Karpas-422 (cell line): ENCODE data around the gene MUC5AC. TPM values are rescaled to one million over a fixed set of nuclear protein-coding genes. Genes with fewer than 3 reads are reported as not detected.
"Not testable (repeated sequence)": the region's sequence is repeated elsewhere in the genome, so short reads cannot be mapped to it uniquely, and the experiment has no call there.

Experiments used
- DNase-seq: peaks from one replicate; pipeline ENCODE4 v3.0.0-alpha.2; 2015
- H2AFZ ChIP-seq: fragments of 200-600 bp; sonication (generic); 2 replicates; pipeline ENCODE4 v1.6.1; 2014; ENCODE audit warnings: antibody characterized with exemption, low read length, mixed read lengths
- H3K27ac ChIP-seq: fragments of 200-600 bp; sonication (generic); 2 replicates; pipeline ENCODE4 v1.5.1; 2014; ENCODE audit warnings: mild to moderate bottlenecking, low read length, moderate library complexity
- H3K27me3 ChIP-seq: fragments of 200-600 bp; sonication (generic); 2 replicates; pipeline ENCODE4 v1.6.1; 2014; ENCODE audit warnings: low read length, mixed read lengths
- H3K36me3 ChIP-seq: fragments of 200-600 bp; sonication (generic); 2 replicates; pipeline ENCODE4 v1.6.1; 2014; ENCODE audit warnings: low read length, mixed read lengths; ENCODE audit not compliant: insufficient read depth
- H3K4me1 ChIP-seq: fragments of 200-600 bp; sonication (generic); 2 replicates; pipeline ENCODE4 v1.6.1; 2014; ENCODE audit warnings: mild to moderate bottlenecking, low read length, mixed read lengths
- H3K4me2 ChIP-seq: fragments of 200-600 bp; sonication (generic); 2 replicates; pipeline ENCODE4 v1.6.1; 2014; ENCODE audit warnings: low read length, low read depth, mild to moderate bottlenecking; ENCODE audit not compliant: poor library complexity, severe bottlenecking
- H3K4me3 ChIP-seq: fragments of 200-600 bp; sonication (generic); 2 replicates; pipeline ENCODE4 v1.5.1; 2014; ENCODE audit warnings: mild to moderate bottlenecking, antibody characterized with exemption, low read length, mixed read lengths
- H3K79me2 ChIP-seq: fragments of 200-600 bp; sonication (generic); 2 replicates; pipeline ENCODE4 v1.6.1; 2014; ENCODE audit warnings: mild to moderate bottlenecking, low read length, mixed read lengths
- H3K9ac ChIP-seq: fragments of 200-600 bp; sonication (generic); 2 replicates; pipeline ENCODE4 v1.6.0; 2014; ENCODE audit warnings: low read length
- H3K9me2 ChIP-seq: fragments of 200-600 bp; sonication (generic), shearing (Covaris generic); replicated peaks from 2 replicates; pipeline ENCODE4 v1.6.0; 2014; ENCODE audit warnings: mild to moderate bottlenecking, low read length, moderate library complexity; ENCODE audit not compliant: insufficient read depth
- H3K9me3 ChIP-seq: fragments of 300-700, 200-600 bp; sonication (generic); 2 replicates; pipeline ENCODE4 v1.6.1; 2014; ENCODE audit warnings: low read length, mixed read lengths
- H4K20me1 ChIP-seq: fragments of 200-600 bp; sonication (generic); 2 replicates; pipeline ENCODE4 v1.6.1; 2014; ENCODE audit warnings: mild to moderate bottlenecking, antibody characterized with exemption, low read length, low read depth; ENCODE audit not compliant: insufficient read depth
- total RNA-seq: library from RNA; depleted of rRNA; stranded (reverse); fragments of >200 nt; shearing (Covaris generic); gene quantifications from 2 replicates; pipeline ENCODE4 v1.2.3, GENCODE V29; 2014; ENCODE audit warnings: low replicate concordance

The MUC5AC gene
- total RNA-seq, 1 experiment from 2014 or later = not detected

GRCh38 chr11:1150769-1151365, 6.9 kb upstream of the MUC5AC start:
- Histone ChIP-seq H3K27me3 (no peaks in the 10 kb centered on the region), H3K36me3 (no peaks in the 10 kb centered on the region), H3K4me1 (no peaks in the 10 kb centered on the region), H3K4me2 (no peak overlapping the region), H3K9me3 (peaks cover 8% of the 10 kb centered on the region), H3K79me2 (no peaks in the 10 kb centered on the region), H3K9me2 (no peaks in the 10 kb centered on the region), H3K9ac (no peak overlapping the region), H3K27ac (no peak overlapping the region), H4K20me1 (no peaks in the 10 kb centered on the region), H3K4me3 (no peak overlapping the region), H2AFZ (no peak overlapping the region)
- no peak for DNase-seq

DNA sequence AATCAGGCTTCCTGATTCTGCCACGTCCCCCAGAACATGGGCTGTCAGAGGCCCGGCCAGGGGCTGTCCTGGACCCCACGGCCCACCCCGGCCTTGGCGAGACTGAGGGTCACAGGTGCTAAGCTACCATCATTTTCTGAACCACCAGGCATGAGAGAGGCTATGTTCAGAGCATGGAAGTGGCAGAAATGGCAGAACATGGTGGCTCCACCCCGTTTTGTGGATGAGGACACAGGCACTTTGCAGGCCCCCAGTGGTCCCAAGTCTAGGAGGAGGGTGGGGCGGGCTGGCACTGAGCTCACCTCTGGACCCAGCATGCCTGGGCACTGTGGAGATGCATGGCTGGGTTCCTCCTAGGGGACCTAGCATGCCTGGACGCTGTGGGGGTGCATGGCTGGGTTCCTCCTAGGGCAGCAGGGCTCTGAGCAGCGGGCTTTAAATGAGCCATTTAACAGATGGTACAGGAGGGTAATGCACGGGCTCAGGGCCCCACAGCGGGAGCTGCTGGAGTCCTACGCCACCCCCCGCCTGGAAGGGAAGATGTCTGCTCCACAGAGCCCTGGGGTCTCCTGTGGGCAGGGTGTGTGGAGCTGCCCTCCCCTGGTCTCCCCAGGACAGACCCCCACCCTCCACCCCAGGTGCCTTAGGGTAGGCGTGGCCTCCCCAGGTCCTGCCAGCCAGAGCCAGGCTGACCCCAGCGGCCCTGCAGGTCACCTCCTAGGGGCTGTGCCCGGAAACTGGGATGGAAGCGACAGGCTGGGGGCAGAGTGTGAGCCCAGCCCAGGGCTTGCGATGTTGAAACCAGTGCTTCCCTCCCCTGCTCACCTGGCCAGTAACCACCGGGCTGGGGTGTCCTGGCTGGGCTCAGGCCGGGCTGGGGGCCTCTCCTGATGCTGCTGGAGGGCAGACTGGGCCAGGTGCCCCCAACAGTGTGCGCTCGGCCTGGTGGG, 6.1 kb upstream of the MUC5AC start:
- Histone ChIP-seq H2AFZ (no peak overlapping the region), H3K9me2 (no peaks in the 10 kb centered on the region), H3K27me3 (no peaks in the 10 kb centered on the region), H3K4me2 (no peak overlapping the region), H3K79me2 (no peaks in the 10 kb centered on the region), H3K36me3 (no peaks in the 10 kb centered on the region), H3K4me3 (no peak overlapping the region), H3K27ac (no peak overlapping the region), H4K20me1 (no peaks in the 10 kb centered on the region), H3K9me3 (peaks cover 16% of the 10 kb centered on the region), H3K9ac (no peak overlapping the region), H3K4me1 (no peaks in the 10 kb centered on the region)
- no peak for DNase-seq

- H3K4me1 ChIP-seq = no peaks in the 10 kb centered on the region
- H3K9me2 ChIP-seq = no peaks in the 10 kb centered on the region
- H2AFZ ChIP-seq = no peak overlapping the region
- no peaks in the 10 kb centered on the region for H4K20me1 ChIP-seq
- no peak for DNase-seq
- H3K36me3 ChIP-seq = no peaks in the 10 kb centered on the region
- H3K4me2 ChIP-seq = no peak overlapping the region
- H3K27me3 ChIP-seq = no peaks in the 10 kb centered on the region
- peaks cover 17% of the 10 kb centered on the region for H3K9me3 ChIP-seq
- H3K79me2 ChIP-seq = no peaks in the 10 kb centered on the region
- no peak overlapping the region for H3K27ac ChIP-seq
- H3K9ac ChIP-seq = no peak overlapping the region
- no peak overlapping the region for H3K4me3 ChIP-seq
These were observed 5.2 kb upstream of the MUC5AC start for GRCh38 chr11:1152316-1153104.

GRCh38 chr11:1153105-1153950, 4.4 kb upstream of the MUC5AC start:
- Histone ChIP-seq H3K27ac (no peak overlapping the region), H3K4me3 (no peak overlapping the region), H3K36me3 (no peaks in the 10 kb centered on the region), H4K20me1 (no peaks in the 10 kb centered on the region), H3K9ac (no peak overlapping the region), H3K4me2 (no peak overlapping the region), H3K9me2 (no peaks in the 10 kb centered on the region), H3K27me3 (no peaks in the 10 kb centered on the region), H3K9me3 (peaks cover 17% of the 10 kb centered on the region), H3K79me2 (no peaks in the 10 kb centered on the region), H3K4me1 (no peaks in the 10 kb centered on the region), H2AFZ (no peak overlapping the region)
- no peak for DNase-seq

- peaks cover 17% of the 10 kb centered on the region for H3K9me3 ChIP-seq
- no peaks in the 10 kb centered on the region for H4K20me1 ChIP-seq
- no peak overlapping the region for H3K4me3 ChIP-seq
- H3K4me2 ChIP-seq = no peak overlapping the region
- no peaks in the 10 kb centered on the region for H3K4me1 ChIP-seq
- H3K79me2 ChIP-seq = no peaks in the 10 kb centered on the region
- H3K9ac ChIP-seq = no peak overlapping the region
- no peak overlapping the region for H3K27ac ChIP-seq
- no peak overlapping the region for H2AFZ ChIP-seq
- H3K9me2 ChIP-seq = no peaks in the 10 kb centered on the region
- no peak for DNase-seq
- no peaks in the 10 kb centered on the region for H3K27me3 ChIP-seq
- no peaks in the 10 kb centered on the region for H3K36me3 ChIP-seq
These were observed 3.7 kb upstream of the MUC5AC start for GRCh38 chr11:1153951-1154493.

- H3K4me3 ChIP-seq, H2AFZ ChIP-seq, H3K4me1 ChIP-seq, H3K79me2 ChIP-seq, H3K4me2 ChIP-seq, H3K27ac ChIP-seq, H4K20me1 ChIP-seq, H3K27me3 ChIP-seq, DNase-seq, H3K36me3 ChIP-seq, H3K9ac ChIP-seq, H3K9me2 ChIP-seq: not testable (repeated sequence)
- H3K9me3 ChIP-seq = peaks cover 17% of the 10 kb centered on the region
These were observed 3.1 kb upstream of the MUC5AC start for GRCh38 chr11:1154656-1155055.

DNA sequence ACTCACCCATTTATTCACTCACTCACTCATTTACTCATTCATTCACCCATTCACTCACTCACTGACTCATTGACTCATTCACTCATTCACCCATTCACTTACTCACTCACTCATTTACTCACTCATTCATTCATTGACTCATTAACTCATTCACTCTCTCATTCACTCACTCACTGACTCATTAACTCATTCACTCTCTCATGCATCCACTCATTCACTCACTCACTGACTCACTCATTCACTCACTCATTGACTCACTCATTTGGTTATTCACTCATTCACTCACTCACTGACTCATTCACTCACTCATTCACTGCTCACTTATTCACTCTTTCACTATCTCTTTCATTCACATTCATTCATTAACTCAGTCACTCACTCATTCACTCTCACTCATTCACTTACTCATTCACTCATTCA, 2.5 kb upstream of the MUC5AC start:
- Histone ChIP-seq H2AFZ (no peak overlapping the region), H3K4me2 (no peak overlapping the region), H3K79me2 (no peaks in the 10 kb centered on the region), H3K36me3 (no peaks in the 10 kb centered on the region), H3K9ac (no peak overlapping the region), H3K9me3 (peaks cover 17% of the 10 kb centered on the region), H4K20me1 (no peaks in the 10 kb centered on the region), H3K9me2 (no peaks in the 10 kb centered on the region), H3K4me1 (no peaks in the 10 kb centered on the region), H3K27ac (no peak overlapping the region), H3K27me3 (no peaks in the 10 kb centered on the region), H3K4me3 (no peak overlapping the region)
- no peak for DNase-seq
